22Rv1 (cell line): ENCODE data around the gene GMDS.

Experiments
- CTCF ChIP-seq: fragments of 450-650 bp; IDR thresholded peaks from 2 replicates; pipeline ENCODE4 v1.5.1; 2017; ENCODE audit warnings: mild to moderate bottlenecking
- ZFX ChIP-seq: fragments of 450-650 bp; IDR thresholded peaks from 2 replicates; pipeline ENCODE4 v1.6.1; 2017; ENCODE audit warnings: antibody characterized with exemption, borderline replicate concordance

- TF ChIP-seq CTCF, result no peak
- no peak for TF ChIP-seq ZFX
Measured at GRCh38 chr6:1849691-1850090, 395.7 kb downstream of the GMDS start.
